Measurements from ENCODE around the gene CACNB4. TPM values are rescaled to one million over a fixed set of nuclear protein-coding genes. Genes with fewer than 3 reads are reported as not detected.

CACNB4 gene
- total RNA-seq, 1 donor from 2014 or later: 4.9 TPM

DNA sequence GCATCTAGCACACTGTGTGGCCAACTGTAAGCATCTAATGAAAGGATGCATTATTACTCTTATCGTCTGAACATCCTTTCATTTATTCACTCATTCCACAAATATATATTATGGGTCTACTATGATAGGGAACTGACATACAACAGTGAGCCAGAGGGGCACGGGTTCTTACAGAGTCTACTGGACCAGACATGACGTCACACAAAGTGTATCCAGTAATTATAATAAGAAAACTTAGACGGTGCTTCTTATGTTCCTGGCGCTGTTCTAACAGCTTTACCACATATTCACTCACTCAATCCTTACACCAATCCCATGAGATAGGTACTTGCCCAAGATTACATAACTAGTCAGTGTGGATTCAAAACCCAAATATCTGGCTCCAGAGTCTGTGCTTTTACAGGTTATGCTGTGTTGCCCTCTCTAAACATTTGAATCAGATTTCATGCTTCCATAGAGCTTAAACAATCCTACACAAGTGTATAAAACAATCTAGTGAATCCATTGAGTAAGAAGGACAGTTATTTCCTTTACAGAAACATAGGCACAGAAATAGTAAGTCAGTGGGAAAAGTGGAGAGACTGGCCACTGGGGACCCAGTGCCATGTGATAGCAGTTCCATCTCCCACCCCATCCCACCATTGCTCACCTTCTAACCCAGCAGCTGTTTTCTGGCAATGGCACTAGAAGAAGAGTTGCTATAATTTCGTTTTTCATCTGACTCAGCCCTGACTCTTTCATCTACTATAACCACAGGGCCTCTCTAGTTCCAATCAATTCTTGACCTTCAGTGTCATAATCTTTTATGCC is 246.4 kb downstream of the CACNB4 start:
- intact Hi-C loops (cut with DNase I): no loop called here

DNA sequence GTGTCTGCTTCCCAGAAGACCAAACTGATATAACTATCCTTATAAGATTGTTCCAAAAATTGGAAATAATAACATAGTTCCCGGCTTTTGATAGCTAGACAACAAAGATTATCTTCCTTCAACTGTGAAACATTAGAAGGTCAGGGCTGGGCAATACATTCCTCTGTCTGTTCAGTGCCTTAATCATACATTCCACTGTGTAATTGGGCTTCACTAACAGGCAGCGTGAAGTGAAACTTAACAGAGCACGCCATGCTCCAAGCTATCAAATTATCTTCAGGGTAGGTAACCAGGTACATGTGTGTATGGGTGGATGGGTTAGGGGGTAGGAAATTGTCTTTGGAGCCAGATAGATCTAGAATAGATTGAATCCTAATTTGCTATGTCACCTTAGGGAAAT is 247.1 kb downstream of the CACNB4 start:
- Histone ChIP-seq H3K27ac (no peak overlapping the region), H3K4me1 (no peaks in the 10 kb centered on the region), H3K4me3 (no peak overlapping the region), H3K36me3 (no peaks in the 10 kb centered on the region), H3K27me3 (no peaks in the 10 kb centered on the region), H3K9me3 (no peaks in the 10 kb centered on the region)
- TF ChIP-seq POLR2AphosphoS5 (IDR thresholded peaks at IDR 0.05; ENCODE audit: insufficient read depth in 1 of 2, low read depth in 1 of 2) (no peak), POLR2A (IDR thresholded peaks at IDR 0.05) (no peak)
- TF ChIP-seq, protein P1, sequence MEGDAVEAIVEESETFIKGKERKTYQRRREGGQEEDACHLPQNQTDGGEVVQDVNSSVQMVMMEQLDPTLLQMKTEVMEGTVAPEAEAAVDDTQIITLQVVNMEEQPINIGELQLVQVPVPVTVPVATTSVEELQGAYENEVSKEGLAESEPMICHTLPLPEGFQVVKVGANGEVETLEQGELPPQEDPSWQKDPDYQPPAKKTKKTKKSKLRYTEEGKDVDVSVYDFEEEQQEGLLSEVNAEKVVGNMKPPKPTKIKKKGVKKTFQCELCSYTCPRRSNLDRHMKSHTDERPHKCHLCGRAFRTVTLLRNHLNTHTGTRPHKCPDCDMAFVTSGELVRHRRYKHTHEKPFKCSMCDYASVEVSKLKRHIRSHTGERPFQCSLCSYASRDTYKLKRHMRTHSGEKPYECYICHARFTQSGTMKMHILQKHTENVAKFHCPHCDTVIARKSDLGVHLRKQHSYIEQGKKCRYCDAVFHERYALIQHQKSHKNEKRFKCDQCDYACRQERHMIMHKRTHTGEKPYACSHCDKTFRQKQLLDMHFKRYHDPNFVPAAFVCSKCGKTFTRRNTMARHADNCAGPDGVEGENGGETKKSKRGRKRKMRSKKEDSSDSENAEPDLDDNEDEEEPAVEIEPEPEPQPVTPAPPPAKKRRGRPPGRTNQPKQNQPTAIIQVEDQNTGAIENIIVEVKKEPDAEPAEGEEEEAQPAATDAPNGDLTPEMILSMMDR (IDR thresholded peaks at IDR 0.05): no peak
- no peak for DNase-seq (ENCODE audit: extremely low spot score in 2 of 2)
- intact Hi-C loops (cut with DNase I): no loop called here

More for the DNA sequence above, 246.4 kb downstream of the CACNB4 start:
- no peak for DNase-seq (ENCODE audit: extremely low spot score in 2 of 2)
- Histone ChIP-seq H3K36me3 (no peaks in the 10 kb centered on the region), H3K4me3 (no peak overlapping the region), H3K27me3 (no peaks in the 10 kb centered on the region), H3K4me1 (no peaks in the 10 kb centered on the region), H3K9me3 (no peaks in the 10 kb centered on the region), H3K27ac (no peak overlapping the region)
- no peak for TF ChIP-seq POLR2AphosphoS5 (IDR thresholded peaks at IDR 0.05; ENCODE audit: insufficient read depth in 1 of 2, low read depth in 1 of 2)
- TF ChIP-seq, protein P1 (IDR thresholded peaks at IDR 0.05): no peak
- TF ChIP-seq POLR2A (IDR thresholded peaks at IDR 0.05): no peak

DNA sequence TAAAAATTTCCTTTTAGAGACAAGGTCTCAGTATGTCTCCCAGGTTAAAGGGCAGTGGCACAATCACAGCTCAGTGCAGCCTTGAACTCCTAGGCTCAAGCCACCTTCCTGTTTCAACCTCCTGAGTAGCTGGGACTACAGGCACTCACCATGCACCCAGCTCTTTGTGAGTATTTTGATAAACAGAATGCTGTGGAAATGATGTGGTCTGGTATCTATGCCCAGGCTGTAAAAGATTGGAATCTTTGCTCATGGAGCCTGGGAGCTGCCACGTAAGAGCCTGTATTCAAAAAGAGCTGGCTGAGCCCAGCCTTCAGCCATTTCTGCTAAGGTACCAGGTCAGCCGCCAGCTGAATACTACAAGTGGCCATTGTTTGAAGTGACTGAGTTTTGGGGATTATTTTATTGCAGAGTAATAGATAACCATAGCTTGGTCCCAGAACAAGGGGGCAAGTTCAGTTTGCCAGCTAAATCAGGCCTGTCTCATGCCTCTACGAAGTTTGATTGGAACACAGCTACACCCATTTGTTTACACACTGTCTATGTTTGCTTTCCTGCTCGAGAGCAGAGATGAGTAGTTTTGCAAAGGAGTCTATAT is 249.3 kb downstream of the CACNB4 start:
- H3K27ac ChIP-seq: no peak overlapping the region
- H3K9me3 ChIP-seq: no peaks in the 10 kb centered on the region
- H3K36me3 ChIP-seq: no peaks in the 10 kb centered on the region
- no peaks in the 10 kb centered on the region for H3K27me3 ChIP-seq
- DNase-seq (ENCODE audit: extremely low spot score in 2 of 2): no peak
- intact Hi-C loops (cut with DNase I): no loop called here
- H3K4me3 ChIP-seq: no peak overlapping the region
- no peak for TF ChIP-seq POLR2A (IDR thresholded peaks at IDR 0.05)
- no peak for TF ChIP-seq POLR2AphosphoS5 (IDR thresholded peaks at IDR 0.05; ENCODE audit: insufficient read depth in 1 of 2, low read depth in 1 of 2)
- TF ChIP-seq, protein P1 (IDR thresholded peaks at IDR 0.05): no peak
- H3K4me1 ChIP-seq: no peaks in the 10 kb centered on the region

DNA sequence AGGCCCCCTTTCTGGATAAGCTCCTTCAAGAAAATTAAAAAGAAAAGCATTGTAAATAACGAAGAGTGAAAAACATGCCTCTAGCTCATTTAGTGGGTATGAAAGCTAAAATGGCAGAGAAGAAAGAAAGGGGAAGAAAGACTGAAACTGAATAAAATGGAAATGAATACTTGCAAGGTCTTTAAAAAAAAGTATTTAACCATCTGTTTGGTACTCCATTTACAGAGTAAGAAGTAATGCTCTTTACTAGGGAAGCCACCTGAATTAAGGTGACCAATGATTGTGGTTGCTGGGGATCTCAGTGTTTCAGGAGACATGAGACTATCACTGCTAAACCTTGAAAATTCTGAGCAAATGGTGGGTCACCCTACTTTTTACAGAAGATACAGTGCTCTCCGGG is 253.0 kb downstream of the CACNB4 start:
- Histone ChIP-seq H3K36me3 (no peaks in the 10 kb centered on the region), H3K9me3 (no peaks in the 10 kb centered on the region), H3K4me1 (no peaks in the 10 kb centered on the region), H3K4me3 (no peak overlapping the region), H3K27ac (no peak overlapping the region), H3K27me3 (no peaks in the 10 kb centered on the region)
- TF ChIP-seq POLR2AphosphoS5 (IDR thresholded peaks at IDR 0.05; ENCODE audit: insufficient read depth in 1 of 2, low read depth in 1 of 2) (no peak), POLR2A (IDR thresholded peaks at IDR 0.05) (no peak)
- TF ChIP-seq, protein P1 (IDR thresholded peaks at IDR 0.05): no peak
- no peak for DNase-seq (ENCODE audit: extremely low spot score in 2 of 2)
- intact Hi-C loops (cut with DNase I): no loop called here

DNA sequence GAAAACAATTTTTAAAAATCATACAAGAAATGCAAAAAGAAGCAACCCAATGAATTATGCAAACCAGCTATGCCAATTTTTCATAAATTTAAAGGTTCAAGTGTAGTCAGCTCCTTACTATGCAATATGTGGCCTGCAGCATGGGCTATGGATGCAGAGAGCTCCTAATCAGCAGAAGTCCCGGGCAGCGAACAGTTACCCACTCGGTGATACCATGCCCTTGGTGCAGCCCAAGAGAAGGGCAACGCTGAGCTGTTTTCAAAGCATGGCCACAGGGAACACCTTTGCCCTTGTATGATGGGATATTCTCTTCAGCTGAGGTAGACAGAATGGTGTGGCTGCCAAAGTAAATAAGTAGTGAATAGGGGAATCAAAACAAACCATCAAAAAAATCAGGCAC is 253.4 kb downstream of the CACNB4 start:
- H3K9me3 ChIP-seq: no peaks in the 10 kb centered on the region
- no peaks in the 10 kb centered on the region for H3K36me3 ChIP-seq
- H3K4me1 ChIP-seq: no peaks in the 10 kb centered on the region
- DNase-seq (ENCODE audit: extremely low spot score in 2 of 2): no peak
- H3K27me3 ChIP-seq: no peaks in the 10 kb centered on the region
- H3K4me3 ChIP-seq: no peak overlapping the region
- intact Hi-C loops (cut with DNase I): no loop called here
- no peak overlapping the region for H3K27ac ChIP-seq
- TF ChIP-seq POLR2A (IDR thresholded peaks at IDR 0.05): no peak
- TF ChIP-seq, protein P1 (IDR thresholded peaks at IDR 0.05): no peak
- no peak for TF ChIP-seq POLR2AphosphoS5 (IDR thresholded peaks at IDR 0.05; ENCODE audit: insufficient read depth in 1 of 2, low read depth in 1 of 2)
